ENCODE measurements around the gene TWF1. TPM values are rescaled to one million over a fixed set of nuclear protein-coding genes. Genes with fewer than 3 reads are reported as not detected.

TWF1 gene
- total and polyA plus RNA-seq, 2 of the 8 experiments (the other 6 are each of a cell fraction or from before 2014, with no cell fraction given), result 7.6 to 27.9 TPM

DNA sequence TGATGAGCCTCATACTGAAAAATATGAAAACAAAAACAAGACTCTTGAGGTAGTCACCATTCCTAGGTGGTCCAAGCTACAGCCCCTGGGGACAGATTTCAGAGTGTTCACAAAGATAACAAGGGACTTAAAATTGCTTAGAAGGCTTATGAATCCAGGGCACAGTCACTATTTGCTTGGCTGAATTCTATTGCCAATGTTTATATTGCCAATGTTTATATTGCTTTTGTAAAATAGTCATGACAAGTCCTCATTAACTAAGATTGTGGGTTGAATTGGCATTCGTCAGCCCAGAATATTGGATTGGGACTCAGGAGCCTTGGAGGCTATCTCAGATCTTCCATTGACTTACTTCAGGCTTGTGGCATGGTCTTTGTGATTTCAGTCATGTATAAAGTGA is 36.1 kb upstream of the TWF1 start:
- H2BK20ac ChIP-seq (ENCODE audit: low read length), result no peak overlapping the region
- H2BK5ac ChIP-seq (ENCODE audit: low read depth, low read length), result no peak overlapping the region
- no peak overlapping the region for H4K91ac ChIP-seq (replicated peaks; ENCODE audit: insufficient read length, low read length)
- WGBS, 2 experiments (ENCODE audit: extremely low coverage in 1 of 2, insufficient coverage in 1 of 2, insufficient read length in 1 of 2, insufficient replicate concordance in 2 of 2, low coverage in 1 of 2, low lambda C conversion rate in 2 of 2, missing lambda C conversion rate in 1 of 2), result 87% methylated on average over 1 of the region's 1 CpG; no CpG with 5 or more reads in 1 of the 2 experiments
- H2BK15ac ChIP-seq (ENCODE audit: low read length), result no peak overlapping the region
- no peak overlapping the region for H2BK120ac ChIP-seq (replicated peaks; ENCODE audit: low read depth, low read length)
- no peaks in the 10 kb centered on the region for H3K27me3 ChIP-seq (replicated peaks in 1 of 4; ENCODE audit: control insufficient read depth in 3 of 4, extremely low read depth in 1 of 4, insufficient read depth in 3 of 4, low read length in 3 of 4)
- ChIA-PET CTCF (ENCODE audit: partially characterized antibody) (interaction anchor here (1.8 kb wide), 1 partner anchor 28 kb away, joined by 3 read pairs; no protein-coding TSS in a partner anchor), POLR2A (ENCODE audit: partially characterized antibody) (no interaction called here)
- no peaks in the 10 kb centered on the region for H3K36me3 ChIP-seq (ENCODE audit: control insufficient read depth in 2 of 4, insufficient read depth in 4 of 4, low read length in 3 of 4)
- no peak overlapping the region for H3K27ac ChIP-seq (ENCODE audit: low read depth, low read length)
- no peak overlapping the region for H2BK12ac ChIP-seq (ENCODE audit: low read depth, low read length)
- H3K14ac ChIP-seq (ENCODE audit: insufficient read length), result no peak overlapping the region
- no peaks in the 10 kb centered on the region for H3K9me3 ChIP-seq (ENCODE audit: insufficient read depth in 2 of 2, low read depth in 1 of 2, low read length in 1 of 2)
- no peaks in the 10 kb centered on the region for H4K20me1 ChIP-seq (replicated peaks in 1 of 2; ENCODE audit: control insufficient read depth in 1 of 2, insufficient read depth in 2 of 2, low read length in 2 of 2)
- H3K4me3 ChIP-seq (ENCODE audit: extremely low read depth in 1 of 4, insufficient read depth in 2 of 4, low read depth in 3 of 4, low read length in 4 of 4), result no peak overlapping the region
- FAIRE-seq, result no peak
- H3K23me2 ChIP-seq (ENCODE audit: low read depth, low read length), result no peaks in the 10 kb centered on the region
- no peak overlapping the region for H4K5ac ChIP-seq (ENCODE audit: insufficient read length, low read depth, low read length)
- no peaks in the 10 kb centered on the region for H3K4me1 ChIP-seq (replicated peaks in 1 of 4; ENCODE audit: control insufficient read depth in 3 of 4, insufficient read depth in 4 of 4, low read length in 3 of 4)
- no peak overlapping the region for H3K4me2 ChIP-seq (ENCODE audit: insufficient read depth in 1 of 2, low read depth in 2 of 2, low read length in 2 of 2)
- H2AK5ac ChIP-seq (ENCODE audit: low read depth, low read length), result no peak overlapping the region
- H3K23ac ChIP-seq (ENCODE audit: insufficient read length), result no peak overlapping the region
- no peak overlapping the region for H4K8ac ChIP-seq (ENCODE audit: extremely low read depth, insufficient read depth, low read length)
- H3K9ac ChIP-seq (replicated peaks in 1 of 4; ENCODE audit: extremely low read depth in 1 of 4, low read depth in 3 of 4, low read length in 3 of 4), result no peak overlapping the region
- no peak for TF ChIP-seq BACH1 (IDR thresholded peaks at IDR 0.05; ENCODE audit: low read length)
- no peak for TF ChIP-seq GTF2F1 (IDR thresholded peaks at IDR 0.05; ENCODE audit: borderline replicate concordance, low read depth, low read length)
- TF ChIP-seq EP300 (IDR thresholded peaks at IDR 0.05; ENCODE audit: borderline replicate concordance in 1 of 2, low read depth in 2 of 2, low read length in 2 of 2), result no peak
- no peak for TF ChIP-seq TAF7 (optimal IDR thresholded peaks at IDR 0.05; ENCODE audit: borderline replicate concordance, low read depth, low read length)
- TF ChIP-seq ZNF274 (IDR thresholded peaks at IDR 0.05; ENCODE audit: borderline replicate concordance, extremely low read depth, low read length), result no peak
- no peak for TF ChIP-seq CEBPB (IDR thresholded peaks at IDR 0.05; ENCODE audit: low read depth, low read length)
- no peak for TF ChIP-seq JUN (IDR thresholded peaks at IDR 0.05; ENCODE audit: low read depth, low read length)
- TF ChIP-seq MAX (IDR thresholded peaks at IDR 0.05), result no peak
- no peak overlapping the region for H3K18ac ChIP-seq (ENCODE audit: extremely low read depth, low read length)
- DNase-seq (ENCODE audit: low read depth in 1 of 2, low spot score in 2 of 2), result no peak
- H3K79me2 ChIP-seq (ENCODE audit: control insufficient read depth in 1 of 2, insufficient read depth in 2 of 2, low read length in 2 of 2), result no peaks in the 10 kb centered on the region
- H3K79me1 ChIP-seq (ENCODE audit: low read depth, low read length), result no peaks in the 10 kb centered on the region
- H3K4ac ChIP-seq (replicated peaks; ENCODE audit: insufficient read length, low read depth, low read length), result no peak overlapping the region
- no peak overlapping the region for H3K56ac ChIP-seq (replicated peaks; ENCODE audit: insufficient read length, low read depth, low read length)
- no peak overlapping the region for H2AFZ ChIP-seq (ENCODE audit: low read length)

Data from H1 (cell line).